ENCODE results near the gene KIF20B.
"Not testable (repeated sequence)": the region's sequence is repeated elsewhere in the genome, so short reads cannot be mapped to it uniquely, and the experiment has no call there.

Gene KIF20B

DNA sequence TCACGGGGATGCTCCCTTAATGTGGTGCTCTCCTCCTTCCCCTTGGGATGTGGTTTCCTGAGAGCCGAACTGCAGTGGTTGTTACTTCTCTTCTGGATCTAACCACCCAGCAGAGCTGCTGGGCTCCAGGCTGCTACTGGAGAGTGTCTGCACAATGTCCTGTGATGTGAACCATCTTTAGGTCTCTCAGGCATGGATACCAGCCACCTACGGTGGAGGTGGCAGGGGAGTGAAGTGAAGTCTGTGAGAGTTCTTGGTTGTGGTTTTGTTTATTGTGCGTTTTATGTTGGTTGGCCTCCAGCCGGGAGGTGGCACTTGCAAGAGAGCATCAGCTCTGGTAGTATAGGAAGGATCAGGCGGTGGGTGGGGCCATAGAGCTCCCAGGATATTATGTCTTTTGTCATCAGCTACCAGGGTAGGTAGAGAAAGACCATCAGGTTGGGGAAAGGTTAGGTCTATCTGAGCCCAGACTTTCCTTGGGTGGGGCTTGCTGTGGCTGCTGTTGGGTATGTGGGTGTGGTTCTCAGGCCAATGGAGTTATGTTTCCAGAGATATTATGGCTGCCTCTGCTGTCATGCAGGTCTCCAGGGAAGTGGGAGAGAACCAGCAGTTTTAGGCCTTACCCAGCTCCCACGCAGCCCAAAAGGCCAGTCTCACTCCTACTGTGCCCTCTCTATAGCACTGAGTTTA, 87.9 kb downstream of the KIF20B start:
- no peak for DNase-seq

GRCh38 chr10:89792187-89792586, 90.8 kb downstream of the KIF20B start:
- DNase-seq: no peak

GRCh38 chr10:89793649-89794254, 92.4 kb downstream of the KIF20B start:
- peak; percentile 69 for DNase-seq

- no peak for DNase-seq
These were observed 94.5 kb downstream of the KIF20B start for GRCh38 chr10:89795840-89796239.

DNA sequence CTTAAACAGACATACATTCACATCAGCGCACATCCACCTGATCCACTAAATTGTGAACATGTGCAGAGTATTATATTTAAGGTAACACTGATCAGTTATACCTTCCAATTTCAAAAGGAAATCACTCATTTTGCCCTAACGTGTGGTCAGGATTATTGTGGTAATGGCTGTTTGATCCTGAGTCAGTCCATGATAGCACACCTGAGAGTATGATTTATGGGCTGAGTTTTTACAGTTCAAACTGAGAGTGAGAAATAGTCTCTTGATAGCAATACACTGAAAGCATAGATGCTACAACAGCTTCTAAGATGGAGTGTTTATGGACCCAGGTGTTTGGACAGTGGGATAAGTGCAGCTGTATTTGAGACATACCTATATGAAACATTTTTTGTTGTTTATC, 96.7 kb downstream of the KIF20B start:
- peak; percentile 56 for DNase-seq

DNA sequence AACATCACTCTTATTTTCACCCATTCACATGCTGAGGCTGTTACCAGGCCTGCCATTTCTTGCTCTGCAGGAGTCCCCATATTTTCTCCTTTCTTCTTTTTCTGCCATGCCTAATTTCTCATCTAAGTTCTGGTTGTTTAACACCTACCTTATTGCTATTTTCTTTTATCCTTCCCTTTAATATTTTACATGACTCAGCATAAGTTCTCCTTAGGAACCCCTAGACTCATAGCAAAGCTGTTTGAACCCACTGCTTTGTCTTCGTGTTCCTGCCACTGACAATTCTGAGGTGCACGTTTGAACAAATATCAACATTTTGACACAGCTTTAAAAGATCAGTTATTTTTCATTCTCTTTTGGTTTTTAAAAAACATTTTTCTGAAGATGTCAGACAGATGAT, 98.2 kb downstream of the KIF20B start:
- no peak for DNase-seq

DNA sequence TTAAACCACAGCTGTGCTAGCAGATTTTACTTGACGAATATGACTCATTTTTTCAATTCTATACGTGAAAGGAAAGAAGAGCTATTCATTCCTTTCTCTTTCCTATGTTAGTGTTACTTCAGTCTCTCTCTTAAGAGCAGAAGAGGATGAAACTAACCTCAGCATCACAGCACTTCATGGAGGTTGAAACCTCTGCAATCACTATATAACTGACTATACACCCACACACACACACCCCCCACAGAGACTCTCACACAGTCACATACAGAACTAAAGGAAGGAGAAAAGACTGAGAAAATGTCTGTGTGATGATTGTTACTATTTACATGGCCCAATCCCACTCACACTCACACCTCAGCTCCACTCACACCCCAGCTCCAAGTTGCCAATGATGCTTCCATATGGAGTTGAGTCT, 104.2 kb downstream of the KIF20B start:
- DNase-seq: peak; percentile 88

DNA sequence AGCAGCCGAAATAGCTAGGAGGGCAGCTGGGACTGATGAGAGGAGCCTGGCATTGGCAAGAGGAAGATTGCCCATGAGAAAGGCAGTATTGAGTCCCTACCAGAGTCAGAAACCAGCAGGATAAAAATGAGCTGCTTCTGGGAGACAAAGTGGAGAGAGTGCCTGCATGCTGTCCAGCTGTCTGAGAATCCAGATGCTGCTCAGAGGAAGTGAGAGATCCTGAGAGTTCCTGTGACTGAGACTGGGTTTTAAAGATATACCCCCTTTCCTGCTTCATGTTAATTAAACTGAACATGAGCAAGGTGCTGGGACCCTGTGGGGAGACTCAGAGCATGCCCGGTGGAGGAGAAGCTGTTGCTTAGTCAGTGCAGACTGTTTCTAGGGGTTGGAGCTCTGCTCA, 107.5 kb downstream of the KIF20B start:
- peak; percentile 31 for DNase-seq

DNA sequence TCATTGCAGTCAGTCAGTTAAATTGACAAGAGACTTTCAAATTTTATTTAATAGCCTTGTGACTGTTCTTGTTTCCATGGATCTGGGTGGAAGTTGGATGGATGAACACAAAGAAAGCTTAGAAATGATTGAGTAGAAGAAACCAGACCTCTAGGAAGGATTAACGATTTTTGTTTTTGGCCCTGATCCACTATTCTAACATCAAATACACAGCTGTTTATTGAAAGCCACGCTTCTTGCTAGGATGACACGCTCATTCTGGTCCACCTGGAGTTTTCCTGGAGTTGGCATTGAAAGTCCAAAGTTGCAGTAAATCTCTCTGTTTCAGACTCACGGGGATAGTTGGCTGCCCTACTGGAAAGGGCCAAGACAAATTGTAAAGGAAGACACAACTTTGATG, 108.4 kb downstream of the KIF20B start:
- DNase-seq: no peak

GRCh38 chr10:89810908-89811525, 109.6 kb downstream of the KIF20B start:
- DNase-seq: no peak

DNA sequence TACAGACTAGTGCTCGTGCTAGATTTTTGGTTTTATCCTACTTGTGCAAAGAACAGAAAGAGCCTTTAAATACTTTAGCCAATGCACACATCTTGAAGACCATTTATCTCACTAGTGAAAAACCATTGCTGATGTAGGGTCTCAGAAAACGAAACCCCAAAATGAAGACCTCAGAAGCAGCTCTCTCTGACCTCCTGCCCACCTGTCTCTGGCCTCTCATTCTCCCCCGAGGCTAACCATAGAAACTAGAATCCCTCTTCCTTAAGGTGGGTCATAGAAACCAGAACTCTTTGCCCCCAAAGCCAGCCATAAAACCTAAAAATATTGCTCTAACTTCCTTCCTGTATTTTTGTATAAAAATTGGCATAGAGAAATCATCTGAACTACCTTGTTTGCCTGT, 112.2 kb downstream of the KIF20B start:
- no peak for DNase-seq

DNA sequence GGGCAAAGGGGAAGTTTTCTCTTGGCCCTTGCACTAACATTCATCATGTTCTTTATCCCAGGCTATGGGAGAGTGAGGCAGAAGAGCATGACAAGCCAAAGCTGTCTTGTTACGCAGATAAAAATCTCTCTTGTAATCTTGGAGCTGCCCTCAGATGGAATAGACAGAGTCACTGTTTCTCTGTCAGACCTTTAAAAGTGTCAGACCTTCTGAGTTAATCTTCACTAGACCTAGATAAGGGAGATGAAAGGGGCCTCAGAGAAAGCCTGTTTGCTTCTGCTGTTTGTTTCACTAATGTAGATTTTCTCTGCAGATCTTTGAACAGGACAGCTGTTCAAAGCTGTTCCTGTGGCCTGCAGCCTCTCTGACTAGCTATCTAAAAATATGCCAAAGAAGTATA, 112.9 kb downstream of the KIF20B start:
- no peak for DNase-seq

DNA sequence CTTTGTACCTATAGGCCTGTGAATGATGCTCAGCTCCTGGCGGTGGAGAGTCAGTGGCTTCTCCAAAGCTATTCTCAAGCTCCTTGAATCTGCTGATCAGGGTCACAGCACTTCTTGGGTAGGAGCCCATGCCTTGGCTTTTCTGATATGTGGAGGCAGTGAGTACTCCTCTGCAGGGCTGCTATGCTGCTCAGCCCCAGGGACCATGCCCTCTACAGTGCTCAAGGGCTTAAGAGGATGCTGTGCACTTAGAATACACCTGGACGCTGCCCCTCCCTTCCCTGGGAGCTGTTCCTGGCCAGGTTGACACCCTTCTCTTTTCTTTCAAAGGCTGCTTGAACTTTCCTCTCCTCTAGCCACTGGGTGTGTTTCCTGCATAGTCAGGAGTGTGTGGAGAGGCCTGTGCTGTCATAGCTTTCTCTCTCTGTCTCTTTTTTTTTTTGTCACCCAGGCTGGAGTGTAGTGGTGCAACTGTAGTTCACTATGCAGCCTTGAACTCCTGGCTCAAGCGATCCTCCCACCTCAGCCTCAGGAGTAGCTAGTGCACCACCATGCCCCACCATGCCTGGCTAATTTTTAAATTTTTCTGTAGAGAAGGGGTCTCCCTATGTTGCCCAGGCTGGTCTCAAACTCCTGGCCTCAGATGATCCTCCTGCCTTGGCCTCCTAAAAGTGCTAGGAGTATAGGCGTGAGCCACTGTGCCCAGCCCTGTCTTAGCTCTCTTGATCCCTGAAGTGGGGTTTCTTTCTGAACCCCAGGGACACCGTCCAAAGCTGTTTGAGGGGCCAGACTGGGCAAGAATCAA, 113.9 kb downstream of the KIF20B start:
- no peak for DNase-seq

GRCh38 chr10:89819008-89819407, 117.6 kb downstream of the KIF20B start:
- DNase-seq: not testable (repeated sequence)
